NAMALWA (cell line): ENCODE data around the gene TNRC18.
A peak's percentile ranks its signal among the peaks of the same experiment; 100 is the strongest.
"Not testable (repeated sequence)": the region's sequence is repeated elsewhere in the genome, so short reads cannot be mapped to it uniquely, and the experiment has no call there.

Experiments
- DNase-seq: peaks from one replicate; pipeline ENCODE4 v3.0.0-alpha.2; 2015; ENCODE audit warnings: low spot score

TNRC18 gene, protein sequence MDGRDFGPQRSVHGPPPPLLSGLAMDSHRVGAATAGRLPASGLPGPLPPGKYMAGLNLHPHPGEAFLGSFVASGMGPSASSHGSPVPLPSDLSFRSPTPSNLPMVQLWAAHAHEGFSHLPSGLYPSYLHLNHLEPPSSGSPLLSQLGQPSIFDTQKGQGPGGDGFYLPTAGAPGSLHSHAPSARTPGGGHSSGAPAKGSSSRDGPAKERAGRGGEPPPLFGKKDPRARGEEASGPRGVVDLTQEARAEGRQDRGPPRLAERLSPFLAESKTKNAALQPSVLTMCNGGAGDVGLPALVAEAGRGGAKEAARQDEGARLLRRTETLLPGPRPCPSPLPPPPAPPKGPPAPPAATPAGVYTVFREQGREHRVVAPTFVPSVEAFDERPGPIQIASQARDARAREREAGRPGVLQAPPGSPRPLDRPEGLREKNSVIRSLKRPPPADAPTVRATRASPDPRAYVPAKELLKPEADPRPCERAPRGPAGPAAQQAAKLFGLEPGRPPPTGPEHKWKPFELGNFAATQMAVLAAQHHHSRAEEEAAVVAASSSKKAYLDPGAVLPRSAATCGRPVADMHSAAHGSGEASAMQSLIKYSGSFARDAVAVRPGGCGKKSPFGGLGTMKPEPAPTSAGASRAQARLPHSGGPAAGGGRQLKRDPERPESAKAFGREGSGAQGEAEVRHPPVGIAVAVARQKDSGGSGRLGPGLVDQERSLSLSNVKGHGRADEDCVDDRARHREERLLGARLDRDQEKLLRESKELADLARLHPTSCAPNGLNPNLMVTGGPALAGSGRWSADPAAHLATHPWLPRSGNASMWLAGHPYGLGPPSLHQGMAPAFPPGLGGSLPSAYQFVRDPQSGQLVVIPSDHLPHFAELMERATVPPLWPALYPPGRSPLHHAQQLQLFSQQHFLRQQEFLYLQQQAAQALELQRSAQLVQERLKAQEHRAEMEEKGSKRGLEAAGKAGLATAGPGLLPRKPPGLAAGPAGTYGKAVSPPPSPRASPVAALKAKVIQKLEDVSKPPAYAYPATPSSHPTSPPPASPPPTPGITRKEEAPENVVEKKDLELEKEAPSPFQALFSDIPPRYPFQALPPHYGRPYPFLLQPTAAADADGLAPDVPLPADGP (N-terminal part only)

GRCh38 chr7:5423306-5423975 is at the start of gene TNRC18:
TNRC18 (minus strand) TSS chr7:5423834; CDS start chr7:5421246, 2,588 bp downstream.
- DNase-seq: no peak

- DNase-seq: no peak
Measured at GRCh38 chr7:5472432-5473315, 49.0 kb upstream of the TNRC18 start.

GRCh38 chr7:5471623-5472022 is 48.0 kb upstream of the TNRC18 start:
- not testable (repeated sequence) for DNase-seq

DNA sequence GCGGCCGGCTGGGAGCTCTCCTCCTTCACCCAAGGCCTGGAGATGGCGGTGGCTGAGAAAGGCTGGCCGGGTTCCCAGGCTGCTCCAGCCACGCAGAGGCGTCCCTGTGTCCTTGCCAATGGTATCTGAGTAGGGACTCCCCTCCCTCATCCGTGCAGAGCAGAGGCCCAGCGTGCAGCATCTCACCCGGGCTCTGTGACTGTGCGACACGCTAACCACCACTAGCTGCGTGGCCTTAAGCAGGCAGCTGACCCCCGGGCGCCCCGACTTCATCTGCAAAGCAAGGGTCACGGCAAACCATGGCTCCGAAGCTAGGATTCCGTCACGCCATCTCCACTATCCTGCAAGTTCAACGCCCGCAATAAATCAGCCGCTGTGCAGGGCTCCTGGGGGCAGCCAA is 47.2 kb upstream of the TNRC18 start:
- no peak for DNase-seq

DNA sequence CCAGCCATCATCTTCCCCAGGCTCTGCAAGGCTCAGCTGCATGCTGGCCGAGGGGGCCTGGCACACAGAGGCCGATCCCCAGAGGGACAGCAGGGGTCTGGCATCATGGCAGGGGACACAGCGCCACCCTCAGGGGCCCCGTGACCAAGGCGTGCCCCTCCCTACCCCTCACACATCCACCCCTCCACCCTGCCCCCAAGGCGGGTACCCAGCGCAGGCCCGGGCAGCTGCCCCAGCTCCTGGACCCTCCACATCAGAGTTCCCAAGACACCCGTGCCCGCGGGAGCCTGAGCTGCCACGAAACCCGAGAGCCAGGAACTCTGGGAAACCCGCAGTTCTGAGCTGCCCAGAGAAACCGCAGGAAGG is 46.5 kb upstream of the TNRC18 start:
- DNase-seq: no peak

DNA sequence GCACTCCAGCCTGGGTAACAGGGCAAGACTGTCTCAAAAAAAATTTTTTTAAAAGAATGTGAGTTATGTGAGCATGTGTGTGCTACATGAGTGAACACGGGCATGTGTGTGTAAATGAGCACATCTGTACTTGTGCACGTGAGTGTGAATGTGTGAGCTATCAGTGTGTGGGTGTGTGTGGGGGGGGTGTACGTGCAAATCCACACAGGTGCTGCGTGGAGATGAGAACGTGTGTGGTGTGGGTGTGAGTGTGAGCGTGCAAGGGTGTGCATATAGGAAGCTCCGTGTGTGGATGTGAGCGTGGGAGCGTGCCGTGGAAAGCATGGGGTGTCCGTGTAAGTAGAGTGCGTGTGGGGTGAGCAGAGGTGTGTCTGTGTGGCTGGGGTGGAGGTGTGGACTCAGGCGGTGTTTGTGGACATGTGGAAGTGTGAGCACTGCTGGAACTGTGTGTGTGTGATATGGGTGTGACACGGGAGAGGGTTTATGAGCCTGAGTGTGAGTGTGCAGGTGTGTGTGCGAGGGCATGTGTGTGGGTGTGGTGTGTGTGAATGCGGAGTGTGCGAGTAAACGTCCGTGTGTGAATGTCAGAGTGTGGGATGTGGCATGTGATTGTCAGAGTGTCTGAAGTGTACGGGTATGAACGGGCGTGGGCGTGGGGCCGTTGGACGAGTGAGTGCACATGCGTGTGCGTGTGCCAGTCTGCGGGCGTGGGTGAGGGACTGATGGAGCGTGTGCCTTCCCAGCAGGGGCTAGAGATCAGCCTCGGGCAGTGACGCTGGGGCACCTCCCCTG is 45.9 kb upstream of the TNRC18 start:
- DNase-seq: no peak

DNA sequence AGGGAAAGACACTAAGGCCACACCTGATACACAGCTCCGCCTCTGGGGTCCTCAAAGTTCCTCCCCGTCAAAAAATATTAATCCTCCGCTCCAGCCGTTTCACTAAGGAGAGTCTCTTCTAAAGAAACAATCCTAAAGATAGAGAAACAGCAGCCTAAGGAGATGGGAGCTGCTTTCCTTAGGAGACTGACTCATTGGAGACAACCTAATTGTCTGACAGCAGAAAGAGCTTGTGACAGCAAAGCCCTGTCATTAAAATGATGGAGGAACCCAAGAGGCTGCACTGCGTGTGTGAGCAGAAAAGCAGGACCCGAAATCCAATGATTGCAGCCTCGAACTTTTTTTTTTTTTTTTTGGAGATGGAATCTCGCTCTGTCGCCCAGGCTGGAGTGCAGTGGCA is 44.0 kb upstream of the TNRC18 start:
- no peak for DNase-seq

- no peak for DNase-seq
Measured at GRCh38 chr7:5466551-5466950, 42.9 kb upstream of the TNRC18 start.

DNA sequence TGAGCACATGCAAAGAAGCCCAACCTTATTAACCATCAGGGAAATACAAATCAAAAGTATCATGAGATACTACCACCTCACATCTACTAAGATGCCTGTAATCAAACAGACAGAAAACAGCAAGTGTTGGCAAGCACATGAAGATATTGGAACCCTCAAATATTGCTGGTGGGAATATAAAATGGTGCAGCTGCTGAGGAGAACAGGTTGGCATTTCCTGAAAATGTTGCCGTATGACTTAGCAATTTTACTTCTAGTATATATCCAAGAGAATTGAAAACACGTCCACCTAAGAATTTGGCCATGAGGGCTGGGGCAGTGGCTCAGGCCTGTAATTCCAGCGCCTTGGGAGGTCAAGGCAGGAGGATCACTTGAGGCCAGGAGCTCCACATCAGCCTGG is 39.4 kb upstream of the TNRC18 start:
- no peak for DNase-seq

GRCh38 chr7:5462216-5462615 is 38.6 kb upstream of the TNRC18 start:
- DNase-seq: no peak

DNA sequence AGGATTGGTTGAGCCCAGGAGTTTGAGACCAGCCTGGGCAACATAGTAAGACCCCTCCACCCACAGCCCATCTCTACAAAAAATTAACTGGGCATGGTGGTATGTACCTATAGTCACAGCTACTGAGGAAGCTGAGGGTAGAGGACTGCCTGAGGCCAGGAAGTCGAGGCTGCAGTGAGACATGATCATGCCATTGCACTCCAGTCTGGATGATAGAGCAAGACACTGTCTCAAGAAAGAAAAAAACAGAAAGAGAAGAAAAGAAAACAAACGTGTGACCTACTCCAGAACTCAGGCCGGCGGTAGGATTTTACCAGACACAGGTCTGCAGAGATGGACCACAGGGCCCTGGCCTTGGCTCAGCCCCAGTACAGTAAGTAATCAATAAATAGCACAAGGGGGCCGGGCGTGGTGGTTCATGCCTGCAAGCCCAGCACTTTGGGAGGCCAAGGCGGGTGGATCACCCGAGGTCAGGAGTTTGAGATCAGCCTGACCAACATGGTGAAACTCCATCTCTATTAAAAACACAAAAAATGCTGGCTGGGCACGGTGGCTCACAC is 35.4 kb upstream of the TNRC18 start:
- DNase-seq: no peak

DNA sequence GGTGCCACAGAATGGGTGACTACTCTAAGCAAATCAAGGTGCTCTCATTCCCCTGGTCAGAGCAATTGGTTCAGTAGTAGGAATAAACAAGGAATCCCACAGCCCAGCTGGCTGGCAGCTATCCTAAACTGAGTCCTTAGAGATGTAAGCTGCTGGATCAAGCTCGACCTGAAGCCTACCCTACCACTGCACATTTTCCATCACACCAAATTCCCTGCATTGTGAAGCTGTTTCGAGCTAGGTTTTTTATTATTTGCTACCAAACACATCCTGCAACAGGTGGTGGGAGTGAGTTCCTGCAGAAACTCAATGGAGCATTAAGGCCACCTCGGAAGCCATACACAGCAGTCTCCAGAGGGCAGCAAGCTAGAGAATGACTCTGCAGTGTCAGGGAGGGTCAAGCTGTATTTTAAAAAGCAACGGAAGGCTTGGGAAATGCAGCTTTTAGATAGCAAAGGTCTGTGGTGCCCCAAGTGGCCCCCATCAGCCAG is 33.7 kb upstream of the TNRC18 start:
- peak; percentile 34 for DNase-seq

GRCh38 chr7:5456409-5456808 is 32.8 kb upstream of the TNRC18 start:
- DNase-seq: no peak

- DNase-seq: no peak
Measured at GRCh38 chr7:5455581-5456219, 32.1 kb upstream of the TNRC18 start.

DNA sequence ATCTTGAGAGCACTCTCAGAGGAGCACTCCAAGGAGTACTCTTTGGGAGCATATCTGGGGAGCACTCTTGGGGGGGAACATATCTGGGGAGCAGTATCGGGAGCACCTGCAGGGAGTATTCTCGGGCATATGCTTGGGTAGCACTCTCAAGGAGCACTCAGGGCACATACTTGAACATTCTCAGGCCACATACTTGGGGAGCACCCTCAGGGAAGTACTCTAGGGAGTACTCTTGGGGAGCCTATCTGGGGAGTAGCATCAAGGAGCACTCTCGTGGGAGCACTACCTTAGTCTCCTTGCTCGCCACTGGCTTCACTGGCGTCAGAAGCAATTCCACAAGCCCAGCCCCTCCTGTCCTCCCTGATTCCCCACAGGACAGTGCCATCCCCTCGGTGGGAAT is 31.5 kb upstream of the TNRC18 start:
- DNase-seq: no peak

GRCh38 chr7:5454485-5454884 is 30.9 kb upstream of the TNRC18 start:
- no peak for DNase-seq

DNA sequence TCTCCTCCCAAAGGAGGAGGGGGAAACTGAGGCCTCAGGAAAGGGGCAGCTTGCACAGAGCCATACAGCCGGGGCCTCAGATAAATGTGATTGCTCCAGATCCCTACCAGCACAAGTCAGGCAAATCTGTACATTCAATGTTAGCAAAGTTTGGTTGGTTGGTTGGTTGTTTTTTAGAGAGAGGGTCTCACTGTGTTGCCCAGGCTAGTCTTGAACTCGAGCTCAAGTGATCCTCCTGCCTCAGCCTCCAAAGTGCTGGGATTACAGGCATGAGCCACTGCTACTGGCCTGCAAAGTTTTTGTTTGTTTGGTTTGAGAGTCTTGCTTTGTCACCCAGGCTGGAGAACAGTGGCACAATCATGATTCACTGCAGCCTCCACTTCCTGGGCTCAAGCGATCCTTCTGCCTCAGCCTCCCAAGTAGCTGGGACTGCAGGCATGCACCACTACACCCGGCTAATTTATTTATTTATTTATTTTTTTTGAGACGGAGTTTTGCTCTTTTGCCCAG is 30.0 kb upstream of the TNRC18 start:
- no peak for DNase-seq

GRCh38 chr7:5452937-5453540 is 29.4 kb upstream of the TNRC18 start:
- peak; percentile 33 for DNase-seq

DNA sequence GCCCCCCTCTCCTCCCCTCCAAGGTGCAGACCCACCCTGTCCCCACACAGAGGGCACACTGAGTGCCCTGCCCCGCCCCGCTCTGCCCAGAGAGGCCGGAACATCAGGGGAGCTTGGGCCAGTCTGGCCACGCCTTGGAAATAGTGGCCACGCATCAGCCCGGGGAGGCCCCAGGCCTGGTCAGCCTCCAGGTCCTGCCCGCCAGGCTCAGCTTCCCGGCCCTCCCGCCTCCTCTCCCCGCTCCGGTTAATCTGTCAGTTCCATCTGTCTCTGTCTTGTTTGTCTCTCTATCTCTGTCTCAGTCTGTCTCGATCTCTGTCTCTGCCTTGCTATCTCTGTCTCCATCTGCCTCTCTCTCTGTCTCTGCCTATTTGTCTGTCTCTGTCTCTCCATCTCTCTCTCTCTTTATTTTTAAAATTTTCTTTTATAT is 28.9 kb upstream of the TNRC18 start:
- DNase-seq: no peak
